LNCaP clone FGC (cell line): Measurements from ENCODE around the gene CEP44.
"Not testable (repeated sequence)": the region's sequence is repeated elsewhere in the genome, so short reads cannot be mapped to it uniquely, and the experiment has no call there.

Source experiments
- DNase-seq: peaks from one replicate; pipeline ENCODE4 v3.0.0-alpha.2; 2011; ENCODE audit warnings: low read depth
- H3K4me3 ChIP-seq: 2 replicates; pipeline ENCODE4 v1.5.1; 2011; ENCODE audit warnings: mild to moderate bottlenecking, low read depth, low read length, control low read depth
- TF ChIP-seq, protein P1 (sequence below): IDR thresholded peaks from 2 replicates; pipeline ENCODE4 v1.5.1; 2012; ENCODE audit warnings: mild to moderate bottlenecking; ENCODE audit not compliant: control insufficient read depth, insufficient read depth; ENCODE audit errors: extremely low read depth

Gene CEP44

DNA sequence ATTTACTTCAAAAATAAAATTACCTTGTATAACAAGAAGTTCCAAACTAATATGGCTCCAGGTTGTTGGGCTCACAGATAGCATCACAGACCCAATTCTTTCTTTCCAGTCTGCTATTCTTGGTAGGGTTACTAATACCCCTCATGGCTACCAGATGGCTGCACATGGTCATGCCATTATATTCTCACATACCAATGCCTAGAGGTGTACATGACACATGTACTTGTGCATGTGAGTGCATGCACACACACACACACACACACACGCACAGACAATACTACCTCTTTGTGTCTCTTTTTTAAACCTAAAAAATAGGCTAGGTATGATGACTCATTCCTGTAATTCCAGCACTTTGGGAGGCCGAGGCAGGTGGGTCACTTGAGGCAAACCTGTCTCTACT, 31.3 kb upstream of the CEP44 start:
- H3K4me3 ChIP-seq: no peak overlapping the region
- DNase-seq: no peak
- TF ChIP-seq, protein P1, sequence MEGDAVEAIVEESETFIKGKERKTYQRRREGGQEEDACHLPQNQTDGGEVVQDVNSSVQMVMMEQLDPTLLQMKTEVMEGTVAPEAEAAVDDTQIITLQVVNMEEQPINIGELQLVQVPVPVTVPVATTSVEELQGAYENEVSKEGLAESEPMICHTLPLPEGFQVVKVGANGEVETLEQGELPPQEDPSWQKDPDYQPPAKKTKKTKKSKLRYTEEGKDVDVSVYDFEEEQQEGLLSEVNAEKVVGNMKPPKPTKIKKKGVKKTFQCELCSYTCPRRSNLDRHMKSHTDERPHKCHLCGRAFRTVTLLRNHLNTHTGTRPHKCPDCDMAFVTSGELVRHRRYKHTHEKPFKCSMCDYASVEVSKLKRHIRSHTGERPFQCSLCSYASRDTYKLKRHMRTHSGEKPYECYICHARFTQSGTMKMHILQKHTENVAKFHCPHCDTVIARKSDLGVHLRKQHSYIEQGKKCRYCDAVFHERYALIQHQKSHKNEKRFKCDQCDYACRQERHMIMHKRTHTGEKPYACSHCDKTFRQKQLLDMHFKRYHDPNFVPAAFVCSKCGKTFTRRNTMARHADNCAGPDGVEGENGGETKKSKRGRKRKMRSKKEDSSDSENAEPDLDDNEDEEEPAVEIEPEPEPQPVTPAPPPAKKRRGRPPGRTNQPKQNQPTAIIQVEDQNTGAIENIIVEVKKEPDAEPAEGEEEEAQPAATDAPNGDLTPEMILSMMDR: no peak

DNA sequence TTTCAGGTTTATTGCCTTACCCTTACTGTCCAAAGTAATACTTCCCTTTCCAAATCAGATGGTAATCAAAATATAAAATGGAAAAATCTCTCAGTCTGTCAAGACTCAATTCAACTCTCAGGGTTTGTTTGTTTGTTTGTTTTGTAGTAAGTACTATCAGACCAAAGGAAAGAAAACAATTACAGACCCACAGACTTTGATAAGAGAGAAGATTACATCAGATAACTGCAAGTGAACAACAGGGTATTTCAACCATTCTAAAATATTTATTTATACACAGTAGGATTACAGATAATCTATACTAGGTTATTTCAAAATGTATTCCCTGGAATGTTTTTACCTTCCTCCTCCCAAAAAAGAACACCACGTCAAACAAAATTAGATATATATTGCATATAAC, 29.1 kb upstream of the CEP44 start:
- H3K4me3 ChIP-seq: no peak overlapping the region
- TF ChIP-seq, protein P1: no peak

DNA sequence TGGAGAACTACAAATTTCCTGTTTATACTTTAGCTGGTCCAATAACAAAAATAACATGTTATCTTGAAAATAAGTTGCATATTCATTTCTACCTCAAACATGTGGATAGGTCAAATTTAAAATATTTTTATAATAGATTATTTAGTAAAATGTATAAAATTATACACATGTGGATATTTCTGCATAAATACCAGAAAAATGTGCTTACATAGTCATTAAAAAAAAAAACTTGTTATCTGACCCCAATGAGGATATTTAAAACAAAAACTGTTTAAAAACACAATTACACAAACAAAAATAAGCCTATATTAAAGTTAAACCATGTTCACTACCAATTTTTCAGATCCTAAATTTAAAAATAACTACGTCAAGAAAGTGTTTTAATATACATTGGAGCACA, 28.3 kb upstream of the CEP44 start:
- TF ChIP-seq, protein P1: no peak
- no peak for DNase-seq
- no peak overlapping the region for H3K4me3 ChIP-seq

More for the DNA sequence above, 29.1 kb upstream of the CEP44 start:
- no peak for DNase-seq

DNA sequence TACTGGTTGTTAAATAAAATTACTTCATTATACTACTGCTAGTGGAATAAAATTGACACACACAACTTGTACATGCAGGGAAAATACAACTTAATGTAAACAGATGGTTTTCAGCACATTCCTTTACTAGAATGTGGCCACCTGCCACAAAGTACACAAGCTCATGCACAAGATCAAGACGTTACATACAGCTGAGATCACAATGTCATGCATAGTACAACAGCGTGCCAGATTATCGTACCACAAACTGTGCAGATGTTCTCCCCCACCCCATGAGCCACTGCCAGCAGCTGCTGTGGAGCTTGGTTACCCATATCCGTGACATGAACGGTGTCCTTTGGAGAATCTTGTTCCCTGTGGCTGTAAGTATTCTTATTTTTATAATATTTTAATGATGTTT, 27.9 kb upstream of the CEP44 start:
- TF ChIP-seq, protein P1: no peak
- peak; percentile 62 for DNase-seq
- no peak overlapping the region for H3K4me3 ChIP-seq

DNA sequence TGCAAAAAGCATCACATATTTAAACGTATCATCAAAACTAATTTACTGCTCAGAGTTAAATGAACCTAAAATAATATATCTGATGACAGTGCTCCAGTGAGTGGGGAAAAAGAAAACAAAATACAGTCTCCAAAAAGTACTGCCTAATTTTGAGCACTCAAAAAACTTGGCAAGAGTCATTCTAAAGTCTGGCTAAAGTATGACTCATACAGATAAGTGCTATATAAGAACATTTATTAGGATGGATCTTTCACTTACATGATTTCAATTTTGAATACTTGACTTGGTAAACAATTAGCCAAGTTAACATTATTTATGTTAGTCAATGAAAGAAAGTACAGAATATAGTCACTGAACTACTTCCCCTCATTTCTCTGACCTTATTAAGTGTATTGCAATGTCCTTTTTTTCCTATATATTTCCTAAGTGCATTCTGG, 27.4 kb upstream of the CEP44 start:
- TF ChIP-seq, protein P1: no peak
- no peak for DNase-seq
- no peak overlapping the region for H3K4me3 ChIP-seq

DNA sequence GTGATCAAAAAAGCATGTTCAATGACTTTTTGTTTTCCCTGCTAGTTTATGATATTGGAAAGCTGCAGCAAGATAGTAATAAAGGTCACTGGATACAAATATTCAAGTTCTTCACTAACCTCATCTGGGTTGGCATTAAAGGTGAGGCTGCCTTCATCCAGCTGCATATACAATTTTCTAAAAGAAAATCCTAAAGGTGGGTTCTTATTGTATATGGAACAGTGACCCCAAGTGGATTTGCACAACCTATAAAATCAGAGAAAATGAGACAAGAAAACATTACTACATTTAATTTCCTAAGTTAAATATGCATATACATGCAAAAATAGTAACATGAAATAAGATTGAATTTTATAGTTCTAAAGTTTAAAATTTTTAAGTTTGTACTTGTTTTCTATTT, 24.1 kb upstream of the CEP44 start:
- TF ChIP-seq, protein P1: no peak
- DNase-seq: no peak
- H3K4me3 ChIP-seq: no peak overlapping the region

DNA sequence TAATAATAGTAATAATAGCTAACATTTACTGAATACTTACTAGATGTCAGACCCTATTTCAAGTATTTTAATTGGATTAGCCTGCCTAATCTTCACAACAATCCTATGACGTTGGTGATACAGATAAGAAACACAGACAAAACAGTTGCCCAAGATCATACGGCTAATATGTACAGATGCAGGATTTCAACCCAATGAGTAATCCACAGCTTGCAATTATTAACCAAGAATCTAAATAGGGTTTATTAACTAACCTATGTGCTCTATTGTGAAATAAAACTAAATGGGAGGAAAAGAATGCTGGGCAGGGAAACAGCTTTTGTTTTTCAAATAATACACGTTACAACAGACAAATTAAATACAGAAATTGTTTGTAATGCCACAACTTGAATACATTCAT, 23.6 kb upstream of the CEP44 start:
- no peak overlapping the region for H3K4me3 ChIP-seq
- TF ChIP-seq, protein P1: no peak
- DNase-seq: no peak

DNA sequence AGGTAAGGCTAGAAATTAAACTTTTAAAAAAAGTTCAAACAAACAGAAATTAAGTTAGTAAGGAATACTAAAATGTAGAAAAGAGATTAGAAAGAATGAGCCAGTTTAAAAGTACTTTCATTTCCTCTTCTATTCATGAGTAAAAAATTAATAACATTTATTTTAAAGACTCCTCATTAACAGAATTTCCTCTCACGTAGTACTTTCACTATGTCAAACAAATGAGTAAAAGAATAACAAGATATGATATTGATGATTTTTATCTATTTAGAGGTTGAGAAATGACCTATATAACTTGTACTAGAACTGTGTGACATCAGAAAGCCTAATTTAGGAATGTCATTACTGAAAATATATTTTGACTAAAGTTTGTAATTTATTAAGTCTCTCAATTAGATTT, 22.3 kb upstream of the CEP44 start:
- H3K4me3 ChIP-seq, DNase-seq: not testable (repeated sequence)
